SW480 (cell line): ENCODE results near the gene STARD7.
A peak's percentile ranks its signal among the peaks of the same experiment; 100 is the strongest.
"Not testable (repeated sequence)": the region's sequence is repeated elsewhere in the genome, so short reads cannot be mapped to it uniquely, and the experiment has no call there.

Experiments
- DNase-seq: peaks from one replicate; pipeline ENCODE4 v3.0.0-alpha.2; 2016; ENCODE audit warnings: low spot score

The STARD7 gene, protein sequence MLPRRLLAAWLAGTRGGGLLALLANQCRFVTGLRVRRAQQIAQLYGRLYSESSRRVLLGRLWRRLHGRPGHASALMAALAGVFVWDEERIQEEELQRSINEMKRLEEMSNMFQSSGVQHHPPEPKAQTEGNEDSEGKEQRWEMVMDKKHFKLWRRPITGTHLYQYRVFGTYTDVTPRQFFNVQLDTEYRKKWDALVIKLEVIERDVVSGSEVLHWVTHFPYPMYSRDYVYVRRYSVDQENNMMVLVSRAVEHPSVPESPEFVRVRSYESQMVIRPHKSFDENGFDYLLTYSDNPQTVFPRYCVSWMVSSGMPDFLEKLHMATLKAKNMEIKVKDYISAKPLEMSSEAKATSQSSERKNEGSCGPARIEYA

DNA sequence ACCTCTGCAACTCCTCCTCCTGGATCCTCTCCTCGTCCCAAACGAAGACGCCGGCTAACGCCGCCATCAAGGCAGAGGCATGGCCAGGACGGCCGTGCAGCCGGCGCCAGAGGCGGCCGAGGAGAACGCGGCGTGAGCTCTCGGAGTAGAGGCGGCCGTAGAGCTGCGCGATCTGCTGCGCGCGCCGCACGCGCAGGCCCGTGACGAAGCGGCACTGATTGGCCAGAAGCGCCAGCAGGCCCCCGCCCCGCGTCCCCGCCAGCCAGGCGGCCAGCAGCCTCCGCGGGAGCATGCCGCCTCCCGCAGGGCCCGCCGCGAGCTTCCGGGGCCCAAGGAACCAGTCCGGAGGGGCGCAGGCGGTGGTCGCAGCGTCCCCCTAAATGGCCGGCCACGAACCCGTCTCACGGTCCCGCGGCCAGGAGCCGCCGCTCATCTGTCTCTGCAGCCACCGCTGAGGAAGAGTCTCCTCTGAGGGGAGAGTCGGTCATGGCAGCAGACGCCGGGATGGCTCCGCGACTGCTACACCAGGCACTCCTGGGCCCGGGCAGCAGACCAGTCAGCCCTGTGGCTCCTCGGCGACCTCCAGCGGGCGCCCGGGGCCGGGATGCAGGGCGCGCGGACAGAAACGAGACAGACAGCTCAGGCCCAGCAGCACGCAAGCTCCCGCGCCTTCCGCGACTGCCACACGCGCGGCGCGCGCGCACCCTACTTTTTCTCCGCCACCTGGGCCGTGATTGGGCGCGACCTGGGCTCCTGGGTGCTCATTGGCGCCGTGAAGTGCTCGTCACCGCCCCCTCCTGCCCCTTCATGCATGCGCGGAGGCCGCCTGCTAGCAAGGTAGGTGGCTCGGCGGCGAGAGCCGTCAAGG is at the start of gene STARD7:
TSS of gene STARD7 (minus strand) at position 685 of the 868 bp plus-strand sequence. CDS start at position 292, 393 bp downstream.
- peak; percentile 98 for DNase-seq

DNA sequence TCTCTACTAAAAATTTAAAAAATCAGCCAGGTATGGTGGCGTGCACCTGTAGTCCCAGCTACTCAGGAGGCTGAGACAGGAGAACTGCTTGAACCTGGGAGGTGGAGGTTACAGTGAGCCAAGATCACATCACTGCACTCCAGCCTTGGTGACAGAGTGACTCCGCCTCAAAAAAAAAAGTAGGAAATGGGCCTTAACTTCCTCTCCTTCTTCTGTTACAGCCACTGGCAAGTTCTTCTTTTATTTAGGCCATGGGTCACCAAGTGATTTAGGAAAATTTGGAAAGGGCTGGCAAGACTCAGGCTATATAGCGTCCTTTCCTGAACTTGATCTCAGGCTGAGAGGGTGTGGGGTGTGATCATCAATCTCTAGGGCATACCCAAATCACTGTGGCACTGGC is 49.1 kb upstream of the STARD7 start:
- not testable (repeated sequence) for DNase-seq

DNA sequence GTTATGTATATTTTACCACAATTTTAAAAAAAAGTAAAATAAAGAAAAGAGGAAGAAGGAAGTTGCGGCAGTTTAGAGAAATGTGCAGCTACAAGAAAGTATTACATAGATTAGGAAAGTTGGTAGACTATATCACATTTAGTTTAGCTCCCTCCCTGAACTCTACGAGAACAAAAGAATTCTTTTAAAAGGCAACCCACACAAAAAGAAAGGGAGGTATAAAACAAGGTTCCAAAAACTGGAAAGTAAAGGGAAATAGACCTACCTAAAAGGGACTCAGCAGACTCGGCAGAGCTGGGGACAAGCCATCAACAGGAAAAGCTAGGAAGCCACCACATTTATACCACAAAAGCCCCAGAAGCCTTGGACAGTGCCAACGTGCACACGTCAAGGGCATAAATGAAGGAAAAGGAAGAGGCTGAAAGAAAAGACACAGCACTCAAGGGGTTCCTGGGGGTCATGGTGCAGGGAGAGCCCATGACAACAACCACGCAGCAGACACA is 48.0 kb upstream of the STARD7 start:
- no peak for DNase-seq

DNA sequence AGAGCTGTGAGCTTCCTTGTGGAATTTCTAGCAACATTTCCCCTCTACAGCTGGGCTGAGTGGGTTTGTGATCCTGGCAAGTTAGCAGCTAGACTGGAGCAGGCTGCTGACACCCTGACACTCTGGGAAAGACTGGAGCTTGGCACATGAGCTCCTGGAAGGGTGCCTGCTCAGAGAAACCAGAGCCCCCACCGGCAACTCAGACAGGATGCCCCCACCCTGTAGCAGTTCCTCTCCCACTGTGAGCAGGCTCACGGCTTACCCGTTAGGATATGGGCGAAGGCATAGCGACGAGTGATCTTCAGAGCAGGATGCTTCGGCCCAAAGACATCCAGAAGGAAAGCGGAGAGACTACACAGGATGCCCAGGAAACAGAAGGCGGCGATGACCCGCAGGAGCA is 45.9 kb upstream of the STARD7 start:
- DNase-seq, result no peak

DNA sequence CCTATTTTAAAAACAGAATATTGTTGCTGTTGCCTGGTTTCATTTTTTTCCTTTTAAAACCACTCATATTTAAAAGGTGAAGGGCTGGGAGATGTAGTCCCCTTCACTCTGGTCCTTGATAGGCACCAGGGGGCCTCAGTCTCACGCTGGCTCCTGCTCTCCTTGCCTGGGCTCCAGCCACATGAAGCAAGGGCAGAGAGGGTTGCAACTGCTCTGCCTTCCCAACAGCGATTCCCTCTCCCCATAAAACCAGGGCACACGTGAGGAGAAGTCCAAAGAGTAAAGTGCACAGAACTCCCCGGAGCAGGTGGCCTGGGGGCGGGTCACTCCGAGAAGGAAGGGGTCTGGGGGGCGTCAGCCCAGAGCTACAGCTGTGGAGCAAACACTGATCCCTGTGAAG is 44.4 kb upstream of the STARD7 start:
- DNase-seq, result no peak

DNA sequence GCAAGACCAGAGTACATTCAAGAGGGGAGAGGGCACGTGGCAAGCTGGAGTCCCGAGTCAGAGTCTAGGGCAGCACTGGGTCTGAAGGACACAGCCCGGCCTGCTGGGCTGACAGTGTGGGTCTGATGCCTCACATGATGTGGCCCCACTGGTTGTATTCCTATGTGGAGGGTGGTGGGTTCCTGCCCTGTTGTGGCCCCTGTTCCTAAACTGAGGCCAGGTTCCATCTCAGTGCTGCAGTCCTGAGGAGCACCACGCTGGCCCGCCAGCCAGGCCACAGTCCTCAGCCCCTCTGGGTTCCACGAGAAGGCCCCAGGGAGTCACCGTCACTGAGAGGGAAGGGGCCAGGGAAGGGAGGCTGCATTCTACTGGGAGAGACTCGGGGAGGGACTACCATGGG is 43.9 kb upstream of the STARD7 start:
- DNase-seq, result no peak

DNA sequence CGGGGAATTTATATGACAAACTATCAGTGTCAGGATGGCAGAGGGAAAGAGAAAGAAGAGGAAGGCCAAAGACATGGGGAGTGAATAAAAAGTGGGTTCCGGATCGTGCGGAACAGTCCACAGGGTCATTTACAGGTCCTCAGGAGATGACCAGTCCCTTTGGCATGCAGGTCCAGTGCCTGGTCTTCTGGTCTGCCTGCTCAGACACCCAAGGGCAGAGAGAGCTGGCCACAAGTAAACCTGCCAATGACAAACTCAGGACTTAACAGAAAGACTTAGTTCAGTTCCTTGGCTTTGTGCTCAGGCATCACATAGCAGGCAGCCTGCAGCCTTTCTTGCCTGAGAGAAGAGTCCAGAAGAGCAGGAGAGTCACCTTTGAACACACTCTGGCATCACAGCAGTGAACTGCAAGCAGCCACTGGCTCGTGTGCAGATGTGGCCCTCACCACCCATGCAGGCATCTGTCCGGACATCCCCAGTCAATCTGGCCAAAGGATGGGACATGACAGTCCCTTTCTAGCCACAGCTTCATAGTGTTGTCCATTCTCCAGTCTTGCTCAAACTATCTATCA is 43.2 kb upstream of the STARD7 start:
- peak; percentile 70 for DNase-seq

DNA sequence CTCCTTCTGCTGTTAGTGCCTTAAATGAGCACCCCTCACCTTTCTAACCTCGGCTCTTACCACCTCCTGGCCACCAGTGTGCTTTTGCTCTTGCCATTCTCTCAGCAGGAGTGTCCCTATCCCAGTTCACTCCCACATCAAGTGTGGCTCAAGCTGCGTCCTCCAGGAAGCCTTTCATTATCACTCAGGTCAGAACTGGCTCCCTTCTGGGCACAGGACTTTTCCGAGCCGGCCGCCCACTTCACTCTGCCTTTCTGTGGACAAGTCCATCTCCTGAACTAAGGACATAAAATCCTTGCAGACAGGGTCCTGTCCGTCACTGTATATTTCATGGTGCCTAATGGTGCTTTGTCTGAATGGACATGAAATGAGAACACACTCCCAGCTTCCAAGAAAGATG is 41.6 kb upstream of the STARD7 start:
- no peak for DNase-seq

DNA sequence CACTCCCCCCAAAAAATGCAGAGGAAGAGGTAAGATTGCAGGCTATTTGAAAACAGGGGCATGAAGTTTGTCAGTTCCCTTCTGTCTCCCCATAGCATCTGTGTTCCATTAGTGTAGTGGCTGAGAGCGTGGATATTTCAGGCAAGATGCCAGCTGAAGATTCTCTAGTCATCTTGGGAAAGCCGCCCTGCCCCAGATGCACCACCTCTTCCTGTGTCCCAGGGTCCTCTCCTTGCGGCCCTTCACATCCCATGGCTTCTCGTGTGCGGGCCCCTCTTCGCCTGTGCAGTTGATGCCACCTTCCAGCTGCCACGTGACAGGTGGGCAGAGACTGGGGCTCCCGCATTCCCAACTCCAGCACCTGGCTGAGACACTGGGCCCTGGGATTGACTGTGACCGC is 41.0 kb upstream of the STARD7 start:
- no peak for DNase-seq

DNA sequence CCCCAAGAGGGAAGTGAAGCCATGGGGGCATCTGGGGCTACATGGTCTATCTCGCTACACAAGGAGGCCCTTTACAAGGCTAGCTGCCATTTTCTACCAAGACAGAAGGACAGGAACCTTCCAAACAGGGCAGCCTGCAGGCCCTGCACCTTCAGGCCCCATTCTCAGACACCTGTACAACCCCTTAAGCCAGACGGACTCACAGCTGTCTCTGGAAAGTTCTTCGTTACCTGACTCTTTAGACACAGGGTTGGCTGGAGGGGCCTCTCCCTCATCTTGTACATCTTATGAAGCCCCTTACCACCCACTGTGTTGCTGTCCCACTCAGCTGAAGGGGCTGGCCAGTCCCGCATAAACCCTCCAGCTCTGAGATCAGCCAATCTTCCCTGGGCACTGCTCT is 40.0 kb upstream of the STARD7 start:
- DNase-seq, result no peak

DNA sequence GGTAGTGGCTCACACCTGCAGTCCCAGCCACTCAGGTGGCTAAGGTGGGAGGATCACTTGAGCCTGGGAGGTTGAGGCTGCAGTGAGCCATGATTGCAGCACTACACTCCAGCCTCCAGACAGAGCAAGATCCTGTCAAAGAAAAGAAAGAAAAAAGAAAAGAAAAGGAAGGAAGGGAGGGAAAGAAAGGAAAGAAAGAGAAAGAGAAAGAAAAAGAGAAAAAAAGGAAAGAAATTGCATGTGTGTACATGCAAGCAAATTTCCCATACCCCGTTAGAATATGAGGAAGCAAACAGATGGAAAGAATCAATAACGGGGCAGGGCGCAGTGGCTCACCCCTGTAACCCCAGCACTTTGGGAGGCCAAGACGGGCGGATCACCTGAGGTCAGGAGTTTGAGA is 39.3 kb upstream of the STARD7 start:
- DNase-seq, result no peak

DNA sequence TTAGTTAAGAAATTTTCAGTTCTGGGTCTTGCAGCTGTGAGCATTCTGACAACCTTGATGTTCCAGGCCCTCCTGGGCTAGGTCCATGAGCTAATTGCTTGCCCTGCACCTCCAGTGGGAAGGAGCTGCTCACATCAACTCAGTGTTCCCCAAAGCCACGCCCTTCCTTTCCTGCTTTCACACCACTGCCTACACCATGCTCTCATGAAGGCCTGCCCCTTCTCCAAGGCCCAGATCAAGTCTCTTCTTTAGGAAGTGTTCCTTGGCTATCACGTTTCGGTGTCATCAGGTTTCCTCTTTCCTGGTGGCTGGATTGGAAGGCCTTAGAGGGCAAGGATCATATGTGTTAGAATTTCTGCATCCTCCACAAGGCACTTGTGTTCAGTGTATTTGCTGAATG is 38.4 kb upstream of the STARD7 start:
- no peak for DNase-seq

DNA sequence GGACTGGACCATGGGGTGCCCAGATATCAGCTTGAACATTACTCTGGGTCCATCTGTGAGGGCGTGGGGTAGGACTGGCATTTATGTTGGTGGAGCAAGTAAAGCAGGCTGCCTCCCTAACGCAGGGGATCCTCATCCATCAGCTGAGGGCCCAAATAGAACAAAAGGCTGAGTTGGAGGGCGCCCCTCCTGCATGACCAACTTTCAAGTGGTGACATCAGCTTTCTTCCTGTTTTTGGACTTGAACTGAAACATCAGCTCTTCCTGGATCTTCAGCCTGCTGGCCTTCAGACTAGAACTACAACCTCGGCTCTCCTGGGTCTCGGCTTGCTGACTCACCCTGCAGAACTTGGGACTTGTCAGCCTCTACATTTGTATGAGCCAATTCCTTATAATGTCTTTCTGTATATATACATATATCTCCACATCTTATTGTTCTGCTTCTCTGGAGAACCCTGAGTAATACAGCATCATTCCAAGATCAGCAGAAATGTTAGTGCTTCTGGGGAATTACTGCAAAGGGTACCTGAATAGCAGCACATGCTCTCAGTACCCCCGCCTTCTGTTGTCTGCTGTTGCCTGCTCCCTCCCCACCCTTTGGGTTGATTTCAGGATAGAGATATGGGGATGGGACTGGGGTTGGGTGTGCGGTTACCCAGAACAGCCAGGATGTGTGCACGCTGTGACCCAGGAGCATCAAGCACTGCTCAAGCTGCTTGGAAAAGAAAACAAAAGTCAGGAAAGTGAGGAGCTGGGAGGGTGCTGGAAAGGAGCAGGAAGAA is 37.2 kb upstream of the STARD7 start:
- peak; percentile 14 for DNase-seq

DNA sequence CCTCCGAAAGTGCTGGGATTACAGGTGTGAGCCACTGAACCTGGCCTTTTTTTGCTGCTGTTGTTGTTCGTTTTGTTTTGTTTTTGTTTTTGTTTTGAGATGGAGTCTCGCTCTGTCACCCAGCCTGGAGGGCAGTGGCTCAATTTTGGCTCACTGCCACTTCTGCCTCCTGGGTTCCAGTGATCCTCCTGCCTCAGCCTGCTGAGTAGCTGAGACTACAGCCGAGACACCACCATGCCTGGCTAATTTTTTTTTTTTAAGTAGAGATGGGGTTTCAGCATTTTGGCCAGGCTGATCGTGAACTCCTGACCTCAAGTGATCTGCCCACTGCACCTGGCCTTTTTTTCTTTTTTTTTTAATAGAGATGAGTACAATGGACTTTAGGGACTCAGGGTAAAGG is 35.2 kb upstream of the STARD7 start:
- no peak for DNase-seq

DNA sequence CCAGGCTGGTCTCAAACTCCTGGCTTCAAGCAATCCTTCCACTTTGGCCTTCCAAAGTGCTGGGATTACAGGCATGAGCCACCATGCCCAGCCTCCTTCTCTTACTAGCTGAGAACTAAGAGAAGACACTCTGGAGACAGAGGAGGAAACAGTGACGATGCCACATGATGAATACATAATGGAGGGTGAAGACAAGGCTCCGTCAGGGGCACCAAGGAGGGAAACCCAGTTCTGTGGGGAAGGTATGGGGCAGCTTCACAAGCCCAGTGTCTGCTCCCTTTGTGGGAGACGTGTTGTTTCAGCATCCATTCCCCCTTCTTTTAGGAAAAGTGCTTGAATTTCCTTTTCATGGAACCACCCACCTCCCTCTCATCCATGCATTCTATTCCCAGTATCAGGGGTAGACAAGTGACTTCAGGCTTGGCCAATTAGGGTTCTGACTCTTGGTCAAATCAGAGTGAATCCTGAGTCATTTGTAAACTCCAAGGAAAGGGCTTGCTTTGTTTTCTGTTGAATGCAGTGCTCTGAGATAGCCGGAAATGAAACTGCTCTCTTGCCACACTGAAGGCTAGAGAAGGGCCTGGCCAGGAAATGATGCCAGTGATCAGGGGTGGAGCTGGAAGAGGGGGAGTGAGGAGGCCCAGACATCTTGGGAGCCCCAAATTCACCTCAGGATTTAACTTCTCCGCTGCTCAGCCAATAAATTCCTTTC is 33.4 kb upstream of the STARD7 start:
- no peak for DNase-seq

DNA sequence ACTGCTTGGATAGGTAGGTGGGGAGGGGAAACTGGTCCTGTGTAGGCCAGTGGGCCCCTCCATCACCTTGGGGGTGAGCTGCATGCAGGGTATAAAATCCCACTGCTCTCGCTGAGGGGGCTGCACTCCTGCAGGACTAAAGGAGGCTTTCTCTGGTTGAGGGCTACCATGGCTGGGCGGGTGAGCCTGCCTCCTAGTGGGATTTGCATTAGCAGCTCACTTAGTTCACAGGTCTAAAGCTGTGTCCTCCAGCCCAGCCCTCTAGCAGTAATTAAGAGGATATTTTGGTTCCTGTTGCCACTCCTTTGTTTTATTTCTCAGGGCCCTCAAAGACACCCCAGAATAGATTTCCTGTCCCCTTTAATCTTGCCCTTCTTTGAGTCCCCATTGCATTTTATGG is 32.6 kb upstream of the STARD7 start:
- DNase-seq, result no peak

DNA sequence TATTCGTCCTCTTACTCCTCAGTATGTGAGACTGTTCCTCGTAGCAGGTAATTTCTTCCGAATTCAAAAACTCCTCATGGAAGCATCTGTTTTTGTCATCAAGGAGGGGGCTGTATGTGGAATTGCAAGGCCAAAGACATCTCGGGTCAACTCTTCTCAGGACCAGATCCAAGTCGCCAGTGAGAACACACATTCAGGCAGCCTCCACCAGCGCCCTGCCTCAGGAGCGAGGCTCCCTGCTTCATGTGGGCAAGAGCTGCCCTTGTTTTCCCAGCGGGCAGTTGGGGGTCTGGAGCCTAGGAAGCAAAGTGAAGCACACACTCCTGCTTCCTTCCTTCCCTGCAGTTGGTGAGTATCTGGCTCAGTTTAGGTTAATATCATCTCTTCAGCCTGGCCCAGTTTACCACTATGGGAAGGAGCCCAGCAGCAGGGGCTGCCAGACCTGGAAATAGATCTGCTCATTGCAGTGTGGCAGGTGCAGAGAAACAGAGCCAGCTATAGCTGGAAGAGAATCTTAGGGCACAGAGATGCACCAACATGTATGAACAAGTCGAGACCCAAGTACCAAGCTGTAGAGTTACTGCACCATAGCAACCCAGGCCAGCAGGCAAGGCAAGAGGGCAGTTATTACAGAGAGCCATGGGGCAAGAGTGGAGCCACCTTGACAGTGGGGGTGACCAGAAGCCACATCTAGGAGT is 31.9 kb upstream of the STARD7 start:
- no peak for DNase-seq

DNA sequence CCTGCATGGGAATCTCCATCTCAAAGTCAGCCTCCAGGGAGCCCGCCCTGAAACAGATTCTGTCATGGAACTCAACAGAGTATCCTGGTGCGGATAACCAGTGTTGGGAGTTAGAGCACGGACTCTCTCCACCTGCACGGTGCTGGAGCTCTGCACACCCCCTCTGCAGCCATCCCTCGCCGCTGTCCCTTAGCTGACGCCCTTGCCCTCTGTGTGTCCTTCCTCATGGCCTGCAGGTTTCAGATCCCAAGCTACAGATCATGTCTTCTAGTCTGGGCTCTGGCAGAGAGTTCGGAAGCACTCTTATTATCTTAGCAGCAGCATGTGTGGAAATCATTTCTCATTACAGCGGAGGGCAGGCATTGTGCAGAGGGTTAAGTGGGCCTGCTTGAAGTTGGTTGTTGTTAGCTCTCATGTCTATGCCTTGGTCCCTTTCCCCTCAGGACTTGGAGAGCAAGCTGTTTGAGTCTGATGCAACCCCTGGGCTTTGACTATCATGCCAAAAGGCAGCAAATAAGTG is 31.2 kb upstream of the STARD7 start:
- no peak for DNase-seq

DNA sequence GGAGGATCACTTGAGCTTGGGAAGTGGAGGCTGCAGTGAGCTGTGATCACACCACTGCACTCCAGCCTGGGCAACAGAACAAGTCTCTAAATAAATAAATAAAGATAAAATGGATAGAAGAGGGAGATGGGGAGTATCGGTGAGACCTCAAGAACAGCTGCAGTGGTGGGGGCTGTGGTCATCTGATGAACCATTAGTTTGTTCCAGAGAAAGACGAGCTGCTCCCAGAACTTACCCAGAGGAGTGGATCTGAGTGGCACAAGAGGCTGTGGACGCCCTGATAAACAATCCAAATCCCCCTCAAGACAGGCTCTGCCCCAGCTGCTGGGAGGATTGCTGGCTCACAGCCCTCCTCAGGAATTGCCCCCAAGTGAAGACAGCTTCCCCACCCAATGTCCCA is 30.5 kb upstream of the STARD7 start:
- no peak for DNase-seq

DNA sequence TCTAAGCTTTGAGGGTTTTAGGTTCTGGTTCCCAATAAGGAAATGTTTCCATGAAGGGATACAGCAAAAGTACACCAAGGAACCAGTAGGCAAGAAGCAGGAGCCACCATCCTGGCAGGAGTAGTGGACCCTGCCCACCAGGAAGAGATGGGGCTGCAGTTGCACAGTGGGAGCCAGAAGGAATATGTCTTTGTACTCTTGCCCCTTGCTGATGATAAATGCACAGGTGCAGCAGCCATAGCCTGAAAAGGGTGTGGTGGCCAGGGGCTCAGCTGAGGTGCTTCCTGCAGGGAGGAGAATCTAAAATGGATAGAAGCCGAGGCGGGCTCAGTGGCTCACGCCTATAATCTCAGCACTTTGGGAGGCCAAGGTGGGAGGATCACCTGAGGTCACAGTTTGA is 29.6 kb upstream of the STARD7 start:
- DNase-seq, result no peak

DNA sequence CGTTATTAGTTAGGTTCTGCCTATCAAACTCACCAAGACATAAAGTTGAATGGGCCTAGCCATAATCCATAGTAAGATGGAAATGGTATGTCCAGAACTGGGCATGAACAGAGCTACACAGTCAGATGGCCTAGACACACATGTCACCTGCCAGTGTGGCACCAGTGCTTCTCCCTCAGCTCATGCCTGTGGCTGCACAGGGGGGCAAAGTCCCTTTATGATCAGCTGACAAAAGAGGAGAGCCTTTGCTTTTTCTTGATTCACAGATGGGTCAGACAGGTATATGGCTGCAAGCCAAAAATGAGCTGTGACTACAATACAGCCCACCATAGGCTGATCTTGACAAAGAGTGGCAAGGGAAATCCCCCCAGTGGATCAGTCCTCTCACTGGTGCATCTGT is 28.3 kb upstream of the STARD7 start:
- peak; percentile 54 for DNase-seq
